Measurements from ENCODE around the gene CLK3. TPM values are rescaled to one million over a fixed set of nuclear protein-coding genes. Genes with fewer than 3 reads are reported as not detected.
"Not testable (repeated sequence)": the region's sequence is repeated elsewhere in the genome, so short reads cannot be mapped to it uniquely, and the experiment has no call there.

The CLK3 gene
- total and polyA plus RNA-seq, 2 of the 8 experiments (the other 6 are each of a cell fraction or from before 2014, with no cell fraction given) = 43.5 to 67.3 TPM

DNA sequence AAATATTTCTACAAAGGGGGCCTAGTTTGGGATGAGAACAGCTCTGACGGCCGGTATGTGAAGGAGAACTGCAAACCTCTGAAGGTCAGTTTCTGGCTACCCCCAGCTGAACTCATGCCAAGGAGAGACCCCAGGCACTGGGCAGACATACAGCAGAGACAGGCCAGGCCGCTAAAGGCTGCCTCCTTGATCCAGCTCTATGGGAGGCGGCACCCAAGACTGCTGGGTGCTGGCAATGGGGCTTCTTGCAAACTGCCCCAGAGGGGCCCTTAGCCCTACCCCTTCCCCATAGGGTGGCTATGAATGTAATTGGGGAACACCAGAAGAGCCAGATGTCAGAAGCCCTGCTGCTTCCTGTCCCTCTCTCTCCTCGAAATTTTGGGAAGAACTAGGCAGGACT, 13.3 kb downstream of the CLK3 start (continued):
- TF ChIP-seq EGR1 (IDR thresholded peaks at IDR 0.05; ENCODE audit: borderline replicate concordance, low read depth, low read length) = no peak

DNA sequence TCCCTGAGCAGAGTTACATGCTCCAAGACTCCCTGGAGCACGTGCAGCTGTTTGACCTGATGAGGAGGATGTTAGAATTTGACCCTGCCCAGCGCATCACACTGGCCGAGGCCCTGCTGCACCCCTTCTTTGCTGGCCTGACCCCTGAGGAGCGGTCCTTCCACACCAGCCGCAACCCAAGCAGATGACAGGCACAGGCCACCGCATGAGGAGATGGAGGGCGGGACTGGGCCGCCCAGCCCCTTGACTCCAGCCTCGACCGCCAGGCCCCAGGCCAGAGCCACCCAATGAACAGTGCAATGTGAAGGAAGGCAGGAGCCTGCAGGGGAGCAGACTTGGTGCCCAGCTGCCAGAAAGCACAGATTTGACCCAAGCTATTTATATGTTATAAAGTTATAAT, 14.1 kb downstream of the CLK3 start:
- H2BK20ac ChIP-seq (ENCODE audit: low read length); H4K5ac ChIP-seq (ENCODE audit: insufficient read length, low read depth, low read length); H3K23me2 ChIP-seq (ENCODE audit: low read depth, low read length); H3K27me3 ChIP-seq (replicated peaks in 1 of 4; ENCODE audit: control insufficient read depth in 3 of 4, extremely low read depth in 1 of 4, insufficient read depth in 3 of 4, low read length in 3 of 4); H2BK12ac ChIP-seq (ENCODE audit: low read depth, low read length); H3K79me2 ChIP-seq (ENCODE audit: control insufficient read depth in 1 of 2, insufficient read depth in 2 of 2, low read length in 2 of 2); H3K4me3 ChIP-seq (ENCODE audit: extremely low read depth in 1 of 4, insufficient read depth in 2 of 4, low read depth in 3 of 4, low read length in 4 of 4); H2BK5ac ChIP-seq (ENCODE audit: low read depth, low read length); H3K79me1 ChIP-seq (ENCODE audit: low read depth, low read length); H3K9ac ChIP-seq (replicated peaks in 1 of 4; ENCODE audit: extremely low read depth in 1 of 4, low read depth in 3 of 4, low read length in 3 of 4); H3K4me2 ChIP-seq (ENCODE audit: insufficient read depth in 1 of 2, low read depth in 2 of 2, low read length in 2 of 2); H3K18ac ChIP-seq (ENCODE audit: extremely low read depth, low read length); H3K4ac ChIP-seq (replicated peaks; ENCODE audit: insufficient read length, low read depth, low read length); FAIRE-seq; H2BK120ac ChIP-seq (replicated peaks; ENCODE audit: low read depth, low read length); H4K91ac ChIP-seq (replicated peaks; ENCODE audit: insufficient read length, low read length); H3K14ac ChIP-seq (ENCODE audit: insufficient read length); H3K9me3 ChIP-seq (ENCODE audit: insufficient read depth in 2 of 2, low read depth in 1 of 2, low read length in 1 of 2); H2AK5ac ChIP-seq (ENCODE audit: low read depth, low read length); H3K4me1 ChIP-seq (replicated peaks in 1 of 4; ENCODE audit: control insufficient read depth in 3 of 4, insufficient read depth in 4 of 4, low read length in 3 of 4); DNase-seq (ENCODE audit: low read depth in 1 of 2, low spot score in 2 of 2); H3K56ac ChIP-seq (replicated peaks; ENCODE audit: insufficient read length, low read depth, low read length); H4K8ac ChIP-seq (ENCODE audit: extremely low read depth, insufficient read depth, low read length); H3K23ac ChIP-seq (ENCODE audit: insufficient read length); H3K27ac ChIP-seq (ENCODE audit: low read depth, low read length); H2BK15ac ChIP-seq (ENCODE audit: low read length); H2AFZ ChIP-seq (ENCODE audit: low read length): not testable (repeated sequence)
- Histone ChIP-seq H4K20me1 (replicated peaks in 1 of 2; ENCODE audit: control insufficient read depth in 1 of 2, insufficient read depth in 2 of 2, low read length in 2 of 2) (peaks cover 8 to 29% of the 10 kb centered on the region in 2 experiments), H3K36me3 (ENCODE audit: control insufficient read depth in 2 of 4, insufficient read depth in 4 of 4, low read length in 3 of 4) (peaks cover 40 to 63% (median 49%) of the 10 kb centered on the region in 4 experiments)
- POLR2A ChIA-PET (ENCODE audit: partially characterized antibody) = interaction anchor here (1.0 to 8.4 kb wide), 5 partner anchors 11 to 139 kb away, joined by 3 to 81 read pairs (median 4); partner anchors contain the start of gene CLK3
- CTCF ChIA-PET (ENCODE audit: partially characterized antibody) = interaction anchor here (0.9 to 37.5 kb wide), 6 partner anchors 6 to 247 kb away, joined by 3 to 1439 read pairs (median 270); partner anchors contain the start of genes CLK3, CSK and CYP1A2
- WGBS, 2 experiments (ENCODE audit: extremely low coverage in 1 of 2, insufficient coverage in 1 of 2, insufficient read length in 1 of 2, insufficient replicate concordance in 2 of 2, low coverage in 1 of 2, low lambda C conversion rate in 2 of 2, missing lambda C conversion rate in 1 of 2) = 92% methylated on average over 8 of the region's 10 CpGs; no CpG with 5 or more reads in 1 of the 2 experiments

Measured in H1 (cell line).